ENCODE data around the gene CCDC85B. TPM values are rescaled to one million over a fixed set of nuclear protein-coding genes. Genes with fewer than 3 reads are reported as not detected.
A peak's percentile ranks its signal among the peaks of the same experiment; 100 is the strongest.

Gene CCDC85B
- total RNA-seq, 1 experiment from 2014 or later: 55.3 TPM

DNA sequence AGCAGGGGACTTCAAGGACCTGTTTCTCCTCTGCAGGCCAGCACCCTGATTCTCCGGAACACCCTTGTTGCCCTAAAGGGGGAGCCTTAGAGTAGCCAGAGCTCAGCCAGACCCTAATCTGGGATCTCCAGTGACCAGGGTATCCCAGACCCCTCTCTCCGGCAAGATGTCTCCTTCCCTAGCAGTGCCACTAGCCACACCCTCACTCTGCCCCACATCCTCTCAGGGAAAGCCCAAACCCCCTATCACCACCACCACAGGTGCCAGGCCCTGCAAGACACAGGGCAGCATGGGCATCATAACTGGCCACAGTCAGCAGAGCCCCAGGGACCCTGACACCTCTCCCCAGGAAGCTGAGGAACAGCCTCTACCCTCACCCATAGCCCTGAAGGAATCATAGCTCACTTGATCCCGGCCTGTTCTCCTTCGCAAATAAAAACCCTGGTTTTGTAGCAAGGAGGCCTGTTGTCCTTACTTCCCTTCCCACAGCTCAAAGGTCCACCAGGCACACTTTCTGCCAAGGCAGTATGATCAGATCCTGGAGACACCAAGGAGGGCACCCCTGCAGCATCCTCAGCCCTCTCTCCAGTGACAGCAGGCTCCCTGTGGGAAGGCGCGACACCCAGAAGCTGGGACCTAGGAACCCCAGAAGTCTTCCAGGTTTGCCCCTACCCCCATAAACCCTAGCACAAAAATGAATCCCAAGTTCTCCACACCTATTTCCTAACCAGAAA, 37.1 kb upstream of the CCDC85B start (continued):
- TF ChIP-seq, protein P1, sequence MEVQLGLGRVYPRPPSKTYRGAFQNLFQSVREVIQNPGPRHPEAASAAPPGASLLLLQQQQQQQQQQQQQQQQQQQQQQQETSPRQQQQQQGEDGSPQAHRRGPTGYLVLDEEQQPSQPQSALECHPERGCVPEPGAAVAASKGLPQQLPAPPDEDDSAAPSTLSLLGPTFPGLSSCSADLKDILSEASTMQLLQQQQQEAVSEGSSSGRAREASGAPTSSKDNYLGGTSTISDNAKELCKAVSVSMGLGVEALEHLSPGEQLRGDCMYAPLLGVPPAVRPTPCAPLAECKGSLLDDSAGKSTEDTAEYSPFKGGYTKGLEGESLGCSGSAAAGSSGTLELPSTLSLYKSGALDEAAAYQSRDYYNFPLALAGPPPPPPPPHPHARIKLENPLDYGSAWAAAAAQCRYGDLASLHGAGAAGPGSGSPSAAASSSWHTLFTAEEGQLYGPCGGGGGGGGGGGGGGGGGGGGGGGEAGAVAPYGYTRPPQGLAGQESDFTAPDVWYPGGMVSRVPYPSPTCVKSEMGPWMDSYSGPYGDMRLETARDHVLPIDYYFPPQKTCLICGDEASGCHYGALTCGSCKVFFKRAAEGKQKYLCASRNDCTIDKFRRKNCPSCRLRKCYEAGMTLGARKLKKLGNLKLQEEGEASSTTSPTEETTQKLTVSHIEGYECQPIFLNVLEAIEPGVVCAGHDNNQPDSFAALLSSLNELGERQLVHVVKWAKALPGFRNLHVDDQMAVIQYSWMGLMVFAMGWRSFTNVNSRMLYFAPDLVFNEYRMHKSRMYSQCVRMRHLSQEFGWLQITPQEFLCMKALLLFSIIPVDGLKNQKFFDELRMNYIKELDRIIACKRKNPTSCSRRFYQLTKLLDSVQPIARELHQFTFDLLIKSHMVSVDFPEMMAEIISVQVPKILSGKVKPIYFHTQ (CRISPR knock-in tag; IDR thresholded peaks at IDR 0.05): peak; percentile 70; the same call in 1 of the 2 replicates
- TF ChIP-seq, protein P2, sequence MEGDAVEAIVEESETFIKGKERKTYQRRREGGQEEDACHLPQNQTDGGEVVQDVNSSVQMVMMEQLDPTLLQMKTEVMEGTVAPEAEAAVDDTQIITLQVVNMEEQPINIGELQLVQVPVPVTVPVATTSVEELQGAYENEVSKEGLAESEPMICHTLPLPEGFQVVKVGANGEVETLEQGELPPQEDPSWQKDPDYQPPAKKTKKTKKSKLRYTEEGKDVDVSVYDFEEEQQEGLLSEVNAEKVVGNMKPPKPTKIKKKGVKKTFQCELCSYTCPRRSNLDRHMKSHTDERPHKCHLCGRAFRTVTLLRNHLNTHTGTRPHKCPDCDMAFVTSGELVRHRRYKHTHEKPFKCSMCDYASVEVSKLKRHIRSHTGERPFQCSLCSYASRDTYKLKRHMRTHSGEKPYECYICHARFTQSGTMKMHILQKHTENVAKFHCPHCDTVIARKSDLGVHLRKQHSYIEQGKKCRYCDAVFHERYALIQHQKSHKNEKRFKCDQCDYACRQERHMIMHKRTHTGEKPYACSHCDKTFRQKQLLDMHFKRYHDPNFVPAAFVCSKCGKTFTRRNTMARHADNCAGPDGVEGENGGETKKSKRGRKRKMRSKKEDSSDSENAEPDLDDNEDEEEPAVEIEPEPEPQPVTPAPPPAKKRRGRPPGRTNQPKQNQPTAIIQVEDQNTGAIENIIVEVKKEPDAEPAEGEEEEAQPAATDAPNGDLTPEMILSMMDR (IDR thresholded peaks at IDR 0.05): no peak
- TF ChIP-seq SMAD3 (CRISPR knock-in tag; IDR thresholded peaks at IDR 0.05; ENCODE audit: borderline replicate concordance) (no peak), ETV6 (CRISPR knock-in tag; IDR thresholded peaks at IDR 0.05) (0 out of 2 replicates have a peak, but pooled peaks have one; percentile 17), GABPB1 (CRISPR knock-in tag; IDR thresholded peaks at IDR 0.05) (no peak), TEAD1 (CRISPR knock-in tag; IDR thresholded peaks at IDR 0.05) (no peak), HMGA2 (CRISPR knock-in tag; IDR thresholded peaks at IDR 0.05) (no peak), CBFB (CRISPR knock-in tag; IDR thresholded peaks at IDR 0.05; ENCODE audit: low read depth) (no peak), FOXP1 (CRISPR knock-in tag; IDR thresholded peaks at IDR 0.05; ENCODE audit: borderline replicate concordance) (no peak), PRRX2 (CRISPR knock-in tag; IDR thresholded peaks at IDR 0.05) (peak; percentile 85), ZNF671 (CRISPR knock-in tag; IDR thresholded peaks at IDR 0.05) (peak; percentile 12; the same call in 1 of the 2 replicates)
- TF ChIP-seq, protein P3, sequence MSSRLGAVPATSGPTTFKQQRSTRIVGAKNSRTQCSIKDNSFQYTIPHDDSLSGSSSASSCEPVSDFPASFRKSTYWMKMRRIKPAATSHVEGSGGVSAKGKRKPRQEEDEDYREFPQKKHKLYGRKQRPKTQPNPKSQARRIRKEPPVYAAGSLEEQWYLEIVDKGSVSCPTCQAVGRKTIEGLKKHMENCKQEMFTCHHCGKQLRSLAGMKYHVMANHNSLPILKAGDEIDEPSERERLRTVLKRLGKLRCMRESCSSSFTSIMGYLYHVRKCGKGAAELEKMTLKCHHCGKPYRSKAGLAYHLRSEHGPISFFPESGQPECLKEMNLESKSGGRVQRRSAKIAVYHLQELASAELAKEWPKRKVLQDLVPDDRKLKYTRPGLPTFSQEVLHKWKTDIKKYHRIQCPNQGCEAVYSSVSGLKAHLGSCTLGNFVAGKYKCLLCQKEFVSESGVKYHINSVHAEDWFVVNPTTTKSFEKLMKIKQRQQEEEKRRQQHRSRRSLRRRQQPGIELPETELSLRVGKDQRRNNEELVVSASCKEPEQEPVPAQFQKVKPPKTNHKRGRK (CRISPR knock-in tag; IDR thresholded peaks at IDR 0.05; ENCODE audit: borderline replicate concordance): no peak
- TF ChIP-seq, protein P4, sequence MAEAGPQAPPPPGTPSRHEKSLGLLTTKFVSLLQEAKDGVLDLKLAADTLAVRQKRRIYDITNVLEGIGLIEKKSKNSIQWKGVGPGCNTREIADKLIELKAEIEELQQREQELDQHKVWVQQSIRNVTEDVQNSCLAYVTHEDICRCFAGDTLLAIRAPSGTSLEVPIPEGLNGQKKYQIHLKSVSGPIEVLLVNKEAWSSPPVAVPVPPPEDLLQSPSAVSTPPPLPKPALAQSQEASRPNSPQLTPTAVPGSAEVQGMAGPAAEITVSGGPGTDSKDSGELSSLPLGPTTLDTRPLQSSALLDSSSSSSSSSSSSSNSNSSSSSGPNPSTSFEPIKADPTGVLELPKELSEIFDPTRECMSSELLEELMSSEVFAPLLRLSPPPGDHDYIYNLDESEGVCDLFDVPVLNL (CRISPR knock-in tag; IDR thresholded peaks at IDR 0.05; ENCODE audit: borderline replicate concordance, low read depth): no peak
- TF ChIP-seq, protein P5, sequence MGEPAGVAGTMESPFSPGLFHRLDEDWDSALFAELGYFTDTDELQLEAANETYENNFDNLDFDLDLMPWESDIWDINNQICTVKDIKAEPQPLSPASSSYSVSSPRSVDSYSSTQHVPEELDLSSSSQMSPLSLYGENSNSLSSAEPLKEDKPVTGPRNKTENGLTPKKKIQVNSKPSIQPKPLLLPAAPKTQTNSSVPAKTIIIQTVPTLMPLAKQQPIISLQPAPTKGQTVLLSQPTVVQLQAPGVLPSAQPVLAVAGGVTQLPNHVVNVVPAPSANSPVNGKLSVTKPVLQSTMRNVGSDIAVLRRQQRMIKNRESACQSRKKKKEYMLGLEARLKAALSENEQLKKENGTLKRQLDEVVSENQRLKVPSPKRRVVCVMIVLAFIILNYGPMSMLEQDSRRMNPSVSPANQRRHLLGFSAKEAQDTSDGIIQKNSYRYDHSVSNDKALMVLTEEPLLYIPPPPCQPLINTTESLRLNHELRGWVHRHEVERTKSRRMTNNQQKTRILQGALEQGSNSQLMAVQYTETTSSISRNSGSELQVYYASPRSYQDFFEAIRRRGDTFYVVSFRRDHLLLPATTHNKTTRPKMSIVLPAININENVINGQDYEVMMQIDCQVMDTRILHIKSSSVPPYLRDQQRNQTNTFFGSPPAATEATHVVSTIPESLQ (CRISPR knock-in tag; IDR thresholded peaks at IDR 0.05): no peak
- TF ChIP-seq, protein P6, sequence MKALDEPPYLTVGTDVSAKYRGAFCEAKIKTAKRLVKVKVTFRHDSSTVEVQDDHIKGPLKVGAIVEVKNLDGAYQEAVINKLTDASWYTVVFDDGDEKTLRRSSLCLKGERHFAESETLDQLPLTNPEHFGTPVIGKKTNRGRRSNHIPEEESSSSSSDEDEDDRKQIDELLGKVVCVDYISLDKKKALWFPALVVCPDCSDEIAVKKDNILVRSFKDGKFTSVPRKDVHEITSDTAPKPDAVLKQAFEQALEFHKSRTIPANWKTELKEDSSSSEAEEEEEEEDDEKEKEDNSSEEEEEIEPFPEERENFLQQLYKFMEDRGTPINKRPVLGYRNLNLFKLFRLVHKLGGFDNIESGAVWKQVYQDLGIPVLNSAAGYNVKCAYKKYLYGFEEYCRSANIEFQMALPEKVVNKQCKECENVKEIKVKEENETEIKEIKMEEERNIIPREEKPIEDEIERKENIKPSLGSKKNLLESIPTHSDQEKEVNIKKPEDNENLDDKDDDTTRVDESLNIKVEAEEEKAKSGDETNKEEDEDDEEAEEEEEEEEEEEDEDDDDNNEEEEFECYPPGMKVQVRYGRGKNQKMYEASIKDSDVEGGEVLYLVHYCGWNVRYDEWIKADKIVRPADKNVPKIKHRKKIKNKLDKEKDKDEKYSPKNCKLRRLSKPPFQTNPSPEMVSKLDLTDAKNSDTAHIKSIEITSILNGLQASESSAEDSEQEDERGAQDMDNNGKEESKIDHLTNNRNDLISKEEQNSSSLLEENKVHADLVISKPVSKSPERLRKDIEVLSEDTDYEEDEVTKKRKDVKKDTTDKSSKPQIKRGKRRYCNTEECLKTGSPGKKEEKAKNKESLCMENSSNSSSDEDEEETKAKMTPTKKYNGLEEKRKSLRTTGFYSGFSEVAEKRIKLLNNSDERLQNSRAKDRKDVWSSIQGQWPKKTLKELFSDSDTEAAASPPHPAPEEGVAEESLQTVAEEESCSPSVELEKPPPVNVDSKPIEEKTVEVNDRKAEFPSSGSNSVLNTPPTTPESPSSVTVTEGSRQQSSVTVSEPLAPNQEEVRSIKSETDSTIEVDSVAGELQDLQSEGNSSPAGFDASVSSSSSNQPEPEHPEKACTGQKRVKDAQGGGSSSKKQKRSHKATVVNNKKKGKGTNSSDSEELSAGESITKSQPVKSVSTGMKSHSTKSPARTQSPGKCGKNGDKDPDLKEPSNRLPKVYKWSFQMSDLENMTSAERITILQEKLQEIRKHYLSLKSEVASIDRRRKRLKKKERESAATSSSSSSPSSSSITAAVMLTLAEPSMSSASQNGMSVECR (CRISPR knock-in tag; IDR thresholded peaks at IDR 0.05; ENCODE audit: borderline replicate concordance): no peak
- TF ChIP-seq, protein P7, sequence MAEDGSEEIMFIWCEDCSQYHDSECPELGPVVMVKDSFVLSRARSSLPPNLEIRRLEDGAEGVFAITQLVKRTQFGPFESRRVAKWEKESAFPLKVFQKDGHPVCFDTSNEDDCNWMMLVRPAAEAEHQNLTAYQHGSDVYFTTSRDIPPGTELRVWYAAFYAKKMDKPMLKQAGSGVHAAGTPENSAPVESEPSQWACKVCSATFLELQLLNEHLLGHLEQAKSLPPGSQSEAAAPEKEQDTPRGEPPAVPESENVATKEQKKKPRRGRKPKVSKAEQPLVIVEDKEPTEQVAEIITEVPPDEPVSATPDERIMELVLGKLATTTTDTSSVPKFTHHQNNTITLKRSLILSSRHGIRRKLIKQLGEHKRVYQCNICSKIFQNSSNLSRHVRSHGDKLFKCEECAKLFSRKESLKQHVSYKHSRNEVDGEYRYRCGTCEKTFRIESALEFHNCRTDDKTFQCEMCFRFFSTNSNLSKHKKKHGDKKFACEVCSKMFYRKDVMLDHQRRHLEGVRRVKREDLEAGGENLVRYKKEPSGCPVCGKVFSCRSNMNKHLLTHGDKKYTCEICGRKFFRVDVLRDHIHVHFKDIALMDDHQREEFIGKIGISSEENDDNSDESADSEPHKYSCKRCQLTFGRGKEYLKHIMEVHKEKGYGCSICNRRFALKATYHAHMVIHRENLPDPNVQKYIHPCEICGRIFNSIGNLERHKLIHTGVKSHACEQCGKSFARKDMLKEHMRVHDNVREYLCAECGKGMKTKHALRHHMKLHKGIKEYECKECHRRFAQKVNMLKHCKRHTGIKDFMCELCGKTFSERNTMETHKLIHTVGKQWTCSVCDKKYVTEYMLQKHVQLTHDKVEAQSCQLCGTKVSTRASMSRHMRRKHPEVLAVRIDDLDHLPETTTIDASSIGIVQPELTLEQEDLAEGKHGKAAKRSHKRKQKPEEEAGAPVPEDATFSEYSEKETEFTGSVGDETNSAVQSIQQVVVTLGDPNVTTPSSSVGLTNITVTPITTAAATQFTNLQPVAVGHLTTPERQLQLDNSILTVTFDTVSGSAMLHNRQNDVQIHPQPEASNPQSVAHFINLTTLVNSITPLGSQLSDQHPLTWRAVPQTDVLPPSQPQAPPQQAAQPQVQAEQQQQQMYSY (CRISPR knock-in tag; IDR thresholded peaks at IDR 0.05): no peak
- TF ChIP-seq, protein P8, sequence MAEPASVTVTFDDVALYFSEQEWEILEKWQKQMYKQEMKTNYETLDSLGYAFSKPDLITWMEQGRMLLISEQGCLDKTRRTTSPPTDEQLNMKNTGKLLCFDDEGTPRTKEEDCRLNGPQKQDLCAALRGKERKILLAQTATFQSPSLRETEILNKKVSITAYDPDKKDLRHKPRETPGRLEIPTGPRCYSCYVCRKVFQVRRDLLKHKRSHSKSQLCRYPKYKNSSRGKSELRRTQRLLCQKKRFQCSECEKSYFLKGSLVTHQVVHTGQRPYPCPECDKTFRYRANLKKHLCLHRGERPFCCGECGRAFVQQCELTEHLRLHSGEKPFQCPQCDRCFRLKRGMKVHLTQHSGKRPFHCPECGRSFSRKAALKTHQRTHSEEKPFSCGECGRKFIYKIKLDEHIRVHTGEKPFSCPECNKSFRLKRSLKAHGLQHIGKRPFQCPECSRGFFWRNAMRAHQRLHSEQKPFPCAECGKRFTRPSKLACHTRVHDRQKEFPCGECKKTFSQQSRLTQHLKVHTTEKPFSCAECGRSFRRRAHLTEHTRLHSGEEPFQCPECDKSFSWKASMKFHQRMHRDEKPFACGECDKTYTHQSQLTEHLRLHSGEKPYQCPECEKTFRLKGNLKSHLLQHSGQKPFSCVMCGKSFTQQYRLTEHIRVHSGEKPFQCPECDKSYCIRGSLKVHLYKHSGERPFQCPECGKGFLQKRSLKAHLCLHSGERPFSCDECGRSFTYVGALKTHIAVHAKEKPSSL (CRISPR knock-in tag; conservative IDR thresholded peaks at IDR 0.05): no peak; the same call in 1 of the 2 replicates
